GM19397 (cell line): Measurements from ENCODE around the gene LRMDA.

Experiments used
- ATAC-seq: cut with Tn5 transposase; IDR thresholded peaks from one replicate; pipeline ENCODE4 v1.9.1; 2021; ENCODE audit warnings: mild to moderate bottlenecking, moderate library complexity; ENCODE audit not compliant: unreplicated experiment

LRMDA gene

DNA sequence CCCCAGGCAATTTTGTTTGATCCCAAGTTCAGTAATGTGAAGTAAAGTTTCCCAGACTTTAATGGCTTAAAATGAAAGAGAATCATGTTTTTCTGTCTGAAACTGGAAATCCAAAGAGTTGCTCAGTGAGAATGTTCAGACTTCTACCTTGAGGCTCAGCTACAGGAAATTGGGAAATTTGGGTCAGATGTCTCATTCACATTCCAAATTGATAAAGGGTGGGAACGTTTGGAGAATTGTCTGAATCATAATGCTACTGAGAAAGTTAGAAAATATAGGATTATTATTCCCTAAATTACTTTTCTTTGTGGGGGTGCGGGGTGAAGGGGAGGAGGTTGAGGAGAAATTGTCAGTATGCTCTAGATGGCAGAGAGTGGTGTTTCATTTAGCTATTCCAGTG is 773.9 kb downstream of the LRMDA start:
- ATAC-seq, result no peak

GRCh38 chr10:76206797-76207352 is 775.5 kb downstream of the LRMDA start:
- ATAC-seq, result no peak

DNA sequence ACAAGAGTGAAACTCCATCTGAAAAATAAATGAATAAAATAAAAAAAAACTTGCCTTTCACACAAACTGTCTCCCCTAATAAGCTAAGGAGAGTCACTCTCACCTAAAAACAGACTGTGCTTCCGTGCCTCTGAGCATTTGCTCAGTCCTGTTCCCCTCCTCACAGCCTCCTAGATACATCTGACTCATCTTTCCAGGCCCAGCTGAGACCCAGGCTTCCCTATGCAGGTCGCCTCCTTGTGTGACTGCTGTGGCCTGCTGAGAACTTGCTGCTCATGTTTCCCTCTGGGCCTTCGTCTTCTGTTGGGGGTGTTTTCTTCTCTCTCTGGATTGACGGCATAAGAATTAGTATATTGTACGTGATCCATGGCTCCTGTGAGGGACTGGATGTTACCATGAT is 777.7 kb downstream of the LRMDA start:
- ATAC-seq, result no peak

GRCh38 chr10:76210211-76210610 is 778.8 kb downstream of the LRMDA start:
- ATAC-seq, result no peak

GRCh38 chr10:76211691-76212090 is 780.3 kb downstream of the LRMDA start:
- no peak for ATAC-seq

DNA sequence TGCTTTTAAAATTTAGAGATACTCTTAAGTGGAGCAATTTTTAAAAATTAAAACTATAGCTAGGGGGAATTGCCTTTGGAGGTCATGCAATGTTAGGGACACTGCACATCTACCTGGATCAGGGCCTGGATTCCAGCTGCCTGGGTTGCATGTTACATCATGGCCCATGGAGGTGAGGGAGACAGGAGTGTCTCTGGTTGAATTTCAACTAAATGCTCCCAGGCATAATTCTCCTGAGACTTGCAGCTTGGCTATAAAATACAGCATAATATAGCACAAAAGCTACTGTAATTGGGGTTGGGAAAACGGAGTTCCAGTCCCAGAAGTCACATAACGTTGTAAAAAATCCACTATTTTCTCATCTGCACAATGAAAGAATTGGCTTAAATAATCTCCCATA is 782.5 kb downstream of the LRMDA start:
- ATAC-seq, result no peak

- ATAC-seq, result no peak
Observed at GRCh38 chr10:76218035-76218434, 786.6 kb downstream of the LRMDA start.

DNA sequence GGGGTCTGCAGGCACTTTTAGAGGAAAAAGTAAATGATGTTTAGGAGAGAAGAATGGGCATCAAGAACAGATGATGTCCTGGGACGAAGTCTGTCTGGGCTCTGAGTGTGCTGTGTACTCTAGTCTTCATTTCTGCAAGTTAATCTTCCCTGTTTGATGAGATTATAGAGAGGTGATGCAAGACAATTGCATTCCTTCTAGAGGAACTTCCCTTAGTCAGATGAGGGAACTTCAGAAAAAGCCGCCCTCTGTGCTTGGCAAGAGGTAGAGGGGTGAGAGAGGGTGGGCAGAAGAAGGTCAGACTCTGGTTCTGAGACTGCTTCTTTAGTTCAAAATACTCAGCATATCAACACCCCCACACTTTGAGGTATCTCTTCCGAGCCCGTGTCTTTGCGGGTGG is 797.9 kb downstream of the LRMDA start:
- no peak for ATAC-seq

GRCh38 chr10:76230921-76231285 is 799.5 kb downstream of the LRMDA start:
- ATAC-seq, result no peak

GRCh38 chr10:76231286-76231934 is 800.0 kb downstream of the LRMDA start:
- ATAC-seq, result no peak

- no peak for ATAC-seq
Observed at GRCh38 chr10:76234499-76235226, 803.2 kb downstream of the LRMDA start.

GRCh38 chr10:76236356-76236755 is 804.9 kb downstream of the LRMDA start:
- ATAC-seq, result no peak

GRCh38 chr10:76242956-76243355 is 811.5 kb downstream of the LRMDA start:
- no peak for ATAC-seq

DNA sequence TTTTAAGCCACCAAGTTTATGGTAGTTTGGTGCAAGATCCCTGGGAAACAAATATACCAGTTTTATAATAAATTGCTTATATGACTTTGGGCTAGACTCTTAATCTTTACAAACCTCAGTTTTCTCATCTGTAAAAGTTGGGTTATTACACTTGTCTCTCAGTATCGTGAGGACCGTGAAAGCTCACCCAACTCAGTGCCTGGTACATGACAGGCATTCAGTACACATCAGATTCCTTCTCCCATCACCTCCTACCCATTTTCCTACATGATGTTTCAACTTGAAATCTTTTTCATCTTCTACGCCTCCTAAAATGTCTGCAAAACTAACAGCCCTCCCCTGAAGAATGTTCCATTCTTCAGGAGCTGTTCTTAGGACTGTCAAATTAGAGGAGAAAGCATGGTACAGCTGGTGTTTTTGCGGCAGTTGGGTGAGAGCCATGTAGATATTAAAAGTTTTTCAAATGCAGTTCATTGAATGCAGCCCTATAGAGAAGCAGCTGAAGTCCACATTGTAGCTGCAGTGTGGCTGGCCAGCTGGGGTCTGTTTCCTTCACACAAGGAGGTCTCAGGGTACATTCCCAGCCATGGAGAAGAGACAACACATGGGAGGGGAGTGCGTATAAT is 812.8 kb downstream of the LRMDA start:
- ATAC-seq, result no peak

GRCh38 chr10:76245951-76246495 is 814.6 kb downstream of the LRMDA start:
- no peak for ATAC-seq

GRCh38 chr10:76248649-76249200 is 817.3 kb downstream of the LRMDA start:
- no peak for ATAC-seq

- no peak for ATAC-seq
Observed at GRCh38 chr10:76251841-76252671, 820.6 kb downstream of the LRMDA start.

- ATAC-seq, result no peak
Observed at GRCh38 chr10:76252733-76253132, 821.3 kb downstream of the LRMDA start.

- no peak for ATAC-seq
Observed at GRCh38 chr10:76255241-76255640, 823.8 kb downstream of the LRMDA start.

DNA sequence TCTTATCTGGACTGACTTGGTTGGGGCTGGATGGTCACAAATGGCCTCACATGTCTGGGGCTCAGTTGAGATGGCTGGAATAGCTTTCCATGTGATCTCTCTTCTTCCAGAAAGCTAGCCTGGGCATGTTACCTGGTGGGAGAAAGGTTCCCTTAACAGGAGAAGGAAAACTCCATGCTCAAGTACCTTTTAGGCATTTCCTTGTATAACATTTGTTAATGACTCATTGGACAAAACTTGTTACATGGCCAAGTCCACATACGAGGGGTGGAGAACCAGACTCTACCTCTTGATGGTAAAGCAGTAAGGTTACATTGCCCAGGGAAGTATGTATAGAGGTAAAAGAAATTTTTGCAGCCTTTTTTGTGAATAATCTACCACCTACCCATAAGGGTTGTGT is 826.4 kb downstream of the LRMDA start:
- no peak for ATAC-seq
